Measurements from ENCODE around the gene KCNJ12.

GRCh38 chr17:21458054-21458453, 81.9 kb downstream of the KCNJ12 start:
- TF ChIP-seq, protein P1, sequence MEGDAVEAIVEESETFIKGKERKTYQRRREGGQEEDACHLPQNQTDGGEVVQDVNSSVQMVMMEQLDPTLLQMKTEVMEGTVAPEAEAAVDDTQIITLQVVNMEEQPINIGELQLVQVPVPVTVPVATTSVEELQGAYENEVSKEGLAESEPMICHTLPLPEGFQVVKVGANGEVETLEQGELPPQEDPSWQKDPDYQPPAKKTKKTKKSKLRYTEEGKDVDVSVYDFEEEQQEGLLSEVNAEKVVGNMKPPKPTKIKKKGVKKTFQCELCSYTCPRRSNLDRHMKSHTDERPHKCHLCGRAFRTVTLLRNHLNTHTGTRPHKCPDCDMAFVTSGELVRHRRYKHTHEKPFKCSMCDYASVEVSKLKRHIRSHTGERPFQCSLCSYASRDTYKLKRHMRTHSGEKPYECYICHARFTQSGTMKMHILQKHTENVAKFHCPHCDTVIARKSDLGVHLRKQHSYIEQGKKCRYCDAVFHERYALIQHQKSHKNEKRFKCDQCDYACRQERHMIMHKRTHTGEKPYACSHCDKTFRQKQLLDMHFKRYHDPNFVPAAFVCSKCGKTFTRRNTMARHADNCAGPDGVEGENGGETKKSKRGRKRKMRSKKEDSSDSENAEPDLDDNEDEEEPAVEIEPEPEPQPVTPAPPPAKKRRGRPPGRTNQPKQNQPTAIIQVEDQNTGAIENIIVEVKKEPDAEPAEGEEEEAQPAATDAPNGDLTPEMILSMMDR (IDR thresholded peaks at IDR 0.05) = no peak
- no peak for TF ChIP-seq POLR2A (IDR thresholded peaks at IDR 0.05)
